ENCODE data around the gene SUPT6H.
A peak's percentile ranks its signal among the peaks of the same experiment; 100 is the strongest.

Gene SUPT6H

GRCh38 chr17:28740406-28741357 lies 78.7 kb downstream of the SUPT6H start:
- H3K4me3 ChIP-seq (ENCODE audit: low read depth, low read length) = no peak overlapping the region
- no peak for TF ChIP-seq CTCF (IDR thresholded peaks at IDR 0.05; ENCODE audit: borderline replicate concordance, insufficient read depth, low read depth, low read length)

DNA sequence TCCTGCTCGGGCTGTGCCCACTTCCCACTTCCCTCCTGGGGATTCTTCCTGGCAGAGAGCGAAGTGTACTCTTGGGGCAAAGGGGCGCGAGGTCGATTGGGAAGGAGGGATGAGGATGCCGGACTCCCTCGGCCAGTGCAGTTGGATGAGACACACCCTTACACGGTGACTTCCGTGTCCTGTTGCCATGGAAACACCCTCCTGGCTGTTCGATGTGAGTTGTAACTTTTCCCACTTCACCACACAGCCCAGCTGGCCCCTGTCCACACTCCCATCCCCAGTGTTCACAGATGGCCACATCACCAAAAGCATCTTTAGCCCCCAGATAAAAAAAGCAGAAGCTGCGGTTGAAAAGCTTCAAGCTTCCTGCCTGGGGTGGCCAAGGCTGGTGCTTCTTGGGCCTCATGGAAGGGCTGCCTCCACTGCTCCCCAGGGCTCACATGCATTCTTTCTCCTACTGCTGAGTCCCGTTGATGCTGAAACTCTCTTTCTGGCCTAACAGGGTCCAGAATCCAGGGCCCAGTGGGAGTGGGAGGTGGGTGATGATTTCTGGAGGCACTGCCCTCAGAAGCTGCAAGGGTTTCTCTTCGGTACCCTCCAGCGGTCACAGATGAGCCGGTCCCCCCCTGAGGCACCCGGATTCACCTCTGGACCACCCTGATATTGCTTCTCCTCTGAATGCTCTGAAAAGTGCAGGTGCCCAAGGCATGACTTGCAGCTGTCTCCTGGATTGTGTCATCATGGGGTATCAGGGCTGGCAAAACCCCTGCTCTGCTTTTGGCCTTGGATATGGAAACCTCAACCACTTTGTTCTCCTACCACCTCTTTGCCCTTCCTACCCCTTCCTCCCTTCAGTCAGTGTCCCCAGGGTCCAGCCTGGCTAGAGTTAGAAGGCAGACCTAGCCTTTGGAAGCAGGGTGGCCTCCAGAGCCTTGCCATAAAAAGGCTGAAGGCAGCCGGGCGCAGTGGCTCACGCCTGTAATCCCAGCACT lies 79.6 kb downstream of the SUPT6H start:
- H3K4me3 ChIP-seq (ENCODE audit: low read depth, low read length) = peak overlapping the region; percentile 36
- no peak for TF ChIP-seq CTCF (IDR thresholded peaks at IDR 0.05; ENCODE audit: borderline replicate concordance, insufficient read depth, low read depth, low read length)

- H3K4me3 ChIP-seq (ENCODE audit: low read depth, low read length) = peak within 1 kb of the TSS; percentile 80
- TF ChIP-seq CTCF (IDR thresholded peaks at IDR 0.05; ENCODE audit: borderline replicate concordance, insufficient read depth, low read depth, low read length) = peak; percentile 18; the same call in 1 of the 2 replicates
These were observed 81.5 kb downstream of the SUPT6H start, which contains the start of gene TRAF4 for GRCh38 chr17:28743243-28744103. TSS of gene TRAF4 (plus strand) at chr17:28744011. CDS start at chr17:28744113, 102 bp downstream.

GRCh38 chr17:28744104-28744971 lies 82.3 kb downstream of the SUPT6H start:
- peak overlapping the region; percentile 80 for H3K4me3 ChIP-seq (ENCODE audit: low read depth, low read length)
- TF ChIP-seq CTCF (IDR thresholded peaks at IDR 0.05; ENCODE audit: borderline replicate concordance, insufficient read depth, low read depth, low read length) = no peak

DNA sequence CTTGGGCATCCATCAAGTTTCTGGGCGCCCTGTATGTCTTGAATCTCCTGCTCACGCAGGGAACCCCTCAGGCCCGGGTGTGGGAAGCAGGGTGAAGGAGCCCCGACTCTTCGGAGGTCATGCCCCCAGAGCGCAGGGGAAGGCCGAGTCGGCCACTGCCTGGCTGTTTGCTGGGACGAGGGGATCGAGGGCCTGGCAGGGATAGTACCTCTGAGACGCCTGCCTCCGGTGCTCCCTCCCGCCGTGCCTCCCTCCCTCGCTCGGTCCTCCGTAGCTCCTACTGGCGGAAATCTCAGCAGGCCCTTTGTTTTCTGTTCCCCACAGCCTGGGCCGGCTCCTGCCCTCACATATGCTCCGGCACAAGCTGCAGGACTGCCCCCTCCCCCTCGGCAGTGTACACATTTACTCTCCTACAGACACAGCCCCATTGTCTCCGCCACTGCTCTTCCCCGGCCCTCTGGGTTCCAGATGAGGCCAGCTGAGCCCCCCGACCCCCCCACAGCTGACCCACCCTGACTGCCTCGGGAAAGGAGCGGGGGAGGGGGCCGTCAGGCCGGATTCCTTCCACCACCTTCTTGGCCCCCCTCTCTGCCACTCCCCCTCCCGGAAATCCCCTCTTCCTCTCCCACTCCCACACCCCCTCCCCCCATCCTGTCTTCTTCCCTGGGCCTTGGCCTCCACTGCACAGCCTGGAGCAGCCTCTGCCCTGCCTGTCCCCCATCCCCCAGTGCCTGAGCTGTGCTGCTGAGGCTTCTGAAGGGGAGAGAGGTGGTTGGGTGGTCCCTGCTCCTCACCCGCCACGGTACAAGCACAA lies 83.2 kb downstream of the SUPT6H start:
- peak overlapping the region; percentile 80 for H3K4me3 ChIP-seq (ENCODE audit: low read depth, low read length)
- no peak for TF ChIP-seq CTCF (IDR thresholded peaks at IDR 0.05; ENCODE audit: borderline replicate concordance, insufficient read depth, low read depth, low read length)
